ENCODE measurements around the gene GPALPP1. TPM values are rescaled to one million over a fixed set of nuclear protein-coding genes. Genes with fewer than 3 reads are reported as not detected.
"Not testable (repeated sequence)": the region's sequence is repeated elsewhere in the genome, so short reads cannot be mapped to it uniquely, and the experiment has no call there.

GPALPP1 gene
- total RNA-seq, 2 donors from 2014 or later: 20.9 to 26.0 TPM

GRCh38 chr13:45063889-45064288 is 74.6 kb downstream of the GPALPP1 start:
- H3K4me3 Mint-ChIP-seq; H3K27ac Mint-ChIP-seq; H3K9me3 Mint-ChIP-seq; H3K4me1 Mint-ChIP-seq; H3K36me3 Mint-ChIP-seq (ENCODE audit: low read depth); ATAC-seq (replicated peaks): not testable (repeated sequence)
- H3K27me3 Mint-ChIP-seq: peaks cover 23% of the 10 kb centered on the region

GRCh38 chr13:45064889-45065288 is 75.6 kb downstream of the GPALPP1 start:
- no peak for ATAC-seq (replicated peaks)
- Mint-ChIP-seq H3K9me3 (no peaks in the 10 kb centered on the region), H3K27me3 (peaks cover 26% of the 10 kb centered on the region), H3K27ac (no peak overlapping the region), H3K4me3 (no peak overlapping the region), H3K4me1 (no peaks in the 10 kb centered on the region), H3K36me3 (ENCODE audit: low read depth) (no peaks in the 10 kb centered on the region)

- Mint-ChIP-seq H3K27me3 (peaks cover 11% of the 10 kb centered on the region), H3K4me3 (no peak overlapping the region), H3K4me1 (no peaks in the 10 kb centered on the region), H3K36me3 (ENCODE audit: low read depth) (no peaks in the 10 kb centered on the region), H3K27ac (no peak overlapping the region), H3K9me3 (no peaks in the 10 kb centered on the region)
- ATAC-seq (replicated peaks): no peak
Measured at GRCh38 chr13:45068036-45069001, 79.0 kb downstream of the GPALPP1 start.

- H3K4me3 Mint-ChIP-seq: no peak overlapping the region
- H3K4me1 Mint-ChIP-seq: no peaks in the 10 kb centered on the region
- no peaks in the 10 kb centered on the region for H3K9me3 Mint-ChIP-seq
- no peak overlapping the region for H3K27ac Mint-ChIP-seq
- ATAC-seq (replicated peaks): no peak
- H3K27me3 Mint-ChIP-seq: peaks cover 11% of the 10 kb centered on the region
- H3K36me3 Mint-ChIP-seq (ENCODE audit: low read depth): no peaks in the 10 kb centered on the region
Measured at GRCh38 chr13:45073809-45074208, 84.5 kb downstream of the GPALPP1 start.

GRCh38 chr13:45074721-45075120 is 85.4 kb downstream of the GPALPP1 start:
- Mint-ChIP-seq H3K36me3 (ENCODE audit: low read depth) (no peaks in the 10 kb centered on the region), H3K4me1 (no peaks in the 10 kb centered on the region), H3K9me3 (no peaks in the 10 kb centered on the region), H3K27me3 (peaks cover 7% of the 10 kb centered on the region), H3K4me3 (no peak overlapping the region), H3K27ac (no peak overlapping the region)
- ATAC-seq (replicated peaks): no peak

- H3K4me1 Mint-ChIP-seq: no peaks in the 10 kb centered on the region
- no peaks in the 10 kb centered on the region for H3K9me3 Mint-ChIP-seq
Measured at GRCh38 chr13:45078003-45078402, 88.7 kb downstream of the GPALPP1 start.

More at GRCh38 chr13:45078003-45078402, 88.7 kb downstream of the GPALPP1 start:
- H3K36me3 Mint-ChIP-seq (ENCODE audit: low read depth): no peaks in the 10 kb centered on the region
- ATAC-seq (replicated peaks): no peak
- no peak overlapping the region for H3K27ac Mint-ChIP-seq
- H3K27me3 Mint-ChIP-seq: peaks cover 7% of the 10 kb centered on the region
- no peak overlapping the region for H3K4me3 Mint-ChIP-seq

Other genes with a start within 250 kb of the GPALPP1 start
- 1 to 10 TPM; 4.8 to 8.4 TPM for gene NUFIP1, start 67 bp upstream of the GPALPP1 start, total RNA-seq
- gene GTF2F2, start 131.0 kb downstream of the GPALPP1 start, total RNA-seq: 10 to 100 TPM; 12.5 to 25.0 TPM
- not detected for gene KCTD4, start 211.5 kb downstream of the GPALPP1 start, total RNA-seq